HG03571 (cell line): ENCODE measurements around the gene HSD17B14.
"Not testable (repeated sequence)": the region's sequence is repeated elsewhere in the genome, so short reads cannot be mapped to it uniquely, and the experiment has no call there.

Experiments used
- ATAC-seq: cut with Tn5 transposase; IDR thresholded peaks from one replicate; pipeline ENCODE4 v1.9.1; 2021; ENCODE audit not compliant: unreplicated experiment

Gene HSD17B14

DNA sequence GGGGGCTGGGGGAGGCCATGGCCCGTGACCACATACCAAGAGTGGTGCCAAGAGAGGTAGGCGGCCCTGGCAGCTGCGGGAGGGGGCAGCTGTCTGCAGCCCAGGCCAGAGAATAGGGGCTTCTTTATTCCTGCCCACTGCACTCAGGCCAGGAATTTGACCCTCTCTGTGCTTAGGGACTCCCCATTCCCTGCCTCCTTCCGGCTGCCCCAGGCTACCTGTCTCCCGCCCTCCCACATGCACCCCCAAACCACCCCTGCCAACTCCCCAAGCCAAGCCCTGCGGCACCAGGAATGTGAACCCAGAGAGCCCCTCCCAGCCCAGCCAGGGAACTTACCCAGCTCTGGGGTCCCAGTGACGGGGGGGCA is 31.4 kb upstream of the HSD17B14 start:
- ATAC-seq: no peak

DNA sequence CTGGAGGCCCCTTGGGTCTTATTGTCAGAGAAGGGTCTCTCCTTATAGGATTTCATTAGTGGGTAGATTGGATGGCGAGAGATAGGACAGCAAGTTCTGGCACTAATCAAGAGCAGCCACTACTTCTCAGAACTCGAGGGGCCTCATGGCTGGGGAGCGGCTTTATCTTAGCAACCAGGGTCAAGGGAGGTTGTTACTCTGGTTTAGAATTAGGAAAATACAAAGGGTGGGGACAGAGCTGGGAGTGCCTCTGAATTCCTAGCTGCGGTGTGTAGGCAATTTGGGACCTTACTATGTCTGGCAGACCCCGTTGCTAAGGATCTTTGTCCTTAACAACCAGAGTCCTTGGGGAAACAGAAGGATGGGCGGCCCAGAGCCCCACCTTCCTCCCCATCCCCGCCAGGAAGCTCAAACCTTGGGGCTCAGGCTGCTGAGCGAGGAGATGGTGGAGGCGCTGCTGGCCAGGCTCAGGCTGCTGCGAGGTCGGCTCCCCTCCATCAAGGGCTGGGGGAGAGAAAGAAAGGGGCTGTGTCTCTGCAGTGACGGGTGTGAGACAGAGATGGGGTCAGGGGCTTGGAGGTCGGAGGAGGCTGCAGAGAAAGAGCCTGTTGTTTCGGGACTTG is 30.9 kb upstream of the HSD17B14 start:
- no peak for ATAC-seq

- no peak for ATAC-seq
Measured at GRCh38 chr19:48866692-48867091, 30.4 kb upstream of the HSD17B14 start.

GRCh38 chr19:48862827-48863226 is 26.5 kb upstream of the HSD17B14 start:
- no peak for ATAC-seq

DNA sequence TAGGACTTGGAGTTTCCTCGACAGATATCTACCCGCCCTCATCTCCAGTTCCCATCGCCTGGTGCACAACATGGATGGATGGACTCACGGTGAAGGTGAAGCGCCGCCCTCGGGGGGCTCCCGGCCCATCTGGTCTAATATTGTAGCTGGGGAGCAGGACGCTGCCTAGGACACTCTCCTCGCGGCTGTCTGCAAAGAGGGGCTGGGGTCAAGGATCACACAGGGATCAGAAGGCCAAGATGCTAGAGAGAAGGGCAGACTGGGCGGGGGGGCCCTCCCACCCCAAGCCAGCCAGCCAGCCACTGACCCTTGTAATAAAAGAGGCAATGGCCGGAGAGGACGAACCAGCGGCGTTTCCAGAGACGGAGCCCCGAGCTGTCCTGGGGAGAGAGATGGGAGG is 25.0 kb upstream of the HSD17B14 start:
- ATAC-seq: no peak

- ATAC-seq: no peak
Measured at GRCh38 chr19:48859711-48860572, 23.7 kb upstream of the HSD17B14 start.

DNA sequence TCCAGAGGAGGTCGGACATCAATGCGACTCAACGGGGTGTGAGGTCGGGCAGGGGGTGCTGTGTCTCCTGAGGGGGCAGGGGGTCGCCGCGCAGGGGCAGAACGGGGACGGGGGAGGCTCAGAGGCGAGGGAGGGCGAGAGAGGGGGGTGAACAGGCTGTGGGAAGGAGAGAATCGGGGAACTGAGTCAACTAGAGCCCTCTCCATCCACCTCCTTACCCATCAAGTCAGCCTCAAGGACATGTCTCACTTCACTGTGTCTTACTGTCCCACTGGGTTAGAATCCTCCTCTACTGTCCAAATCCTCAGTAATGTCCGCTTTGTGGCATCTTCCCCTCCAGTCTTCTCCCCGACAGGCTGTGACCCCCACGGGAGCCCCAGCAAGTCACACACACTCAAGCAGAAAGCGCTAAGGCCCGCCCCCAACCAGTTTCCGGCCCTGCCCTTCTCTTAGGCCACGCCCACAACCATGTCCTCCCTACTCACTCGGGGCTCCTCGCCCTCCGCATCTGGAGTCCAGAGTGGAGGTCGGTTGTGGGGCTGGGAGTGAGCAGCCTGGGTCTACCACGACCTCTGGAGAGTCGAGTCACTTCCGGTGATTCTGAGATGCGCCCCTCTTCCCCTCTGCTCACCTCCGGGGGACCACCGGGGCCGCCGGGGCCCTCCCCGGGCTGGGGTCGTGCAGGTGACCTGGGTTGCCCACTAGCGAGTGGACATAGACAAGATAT is 22.9 kb upstream of the HSD17B14 start:
- ATAC-seq: no peak

- no peak for ATAC-seq
Measured at GRCh38 chr19:48856921-48857320, 20.6 kb upstream of the HSD17B14 start.

- ATAC-seq: no peak
Measured at GRCh38 chr19:48854103-48854502, 17.8 kb upstream of the HSD17B14 start.

DNA sequence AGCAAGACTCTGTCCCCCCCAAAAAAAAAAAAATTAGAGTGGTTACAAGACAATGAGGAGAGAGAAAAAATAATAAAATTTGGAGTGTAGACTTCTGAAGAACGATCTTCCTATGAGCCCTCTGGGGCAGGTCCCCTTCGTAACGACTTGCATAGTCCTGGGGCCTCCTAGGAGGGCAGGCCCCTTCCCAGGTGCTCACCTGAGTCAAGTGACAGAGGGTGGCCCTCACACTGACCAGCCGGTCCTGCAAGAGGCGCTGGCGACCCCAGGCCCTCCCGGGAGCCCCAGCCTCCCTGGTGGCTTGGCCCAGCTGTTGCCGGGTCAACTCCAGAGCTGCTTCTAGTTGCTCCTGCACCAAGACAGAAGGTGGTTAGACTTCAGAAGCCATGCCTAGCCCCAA is 17.2 kb upstream of the HSD17B14 start:
- ATAC-seq: no peak

DNA sequence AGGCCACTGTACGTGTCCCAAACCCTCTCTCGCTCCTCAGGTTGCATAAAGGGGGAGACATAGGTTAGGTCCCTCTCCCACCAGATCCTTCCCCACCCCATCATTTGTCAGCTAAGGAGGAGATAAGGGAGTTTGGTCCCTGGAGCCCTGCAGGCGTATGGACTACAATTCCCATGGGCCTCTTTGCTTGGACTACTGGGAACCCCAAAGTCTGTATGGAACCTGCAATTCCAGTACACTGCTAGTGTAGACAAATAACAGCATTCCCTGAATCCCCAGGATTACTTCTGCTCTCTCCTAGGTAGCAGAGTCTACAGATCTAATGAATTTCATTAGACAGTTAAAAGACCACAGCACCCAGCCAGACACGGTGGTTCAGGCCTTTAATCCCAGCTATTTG is 16.0 kb upstream of the HSD17B14 start:
- no peak for ATAC-seq

GRCh38 chr19:48846659-48847058 is 10.4 kb upstream of the HSD17B14 start:
- ATAC-seq: not testable (repeated sequence)

DNA sequence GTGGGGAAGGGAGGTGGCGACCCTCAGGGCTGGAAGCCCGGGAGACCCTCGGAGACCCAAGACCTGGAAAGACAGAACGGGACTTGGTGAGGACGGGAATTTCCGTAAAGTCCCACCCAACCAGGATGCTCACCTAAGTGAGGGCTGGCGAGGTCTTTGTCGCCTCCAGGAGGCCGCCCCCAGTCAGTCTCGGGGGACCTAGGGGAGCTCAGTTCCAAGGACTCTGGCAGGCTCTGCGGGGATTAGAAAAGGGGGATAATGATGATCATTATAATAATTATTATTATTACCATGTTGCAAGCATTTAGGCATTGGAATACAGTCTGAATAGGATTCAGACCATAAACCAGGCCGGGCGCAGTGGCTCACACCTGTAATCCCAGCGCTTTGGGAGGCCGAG is 9.1 kb upstream of the HSD17B14 start:
- no peak for ATAC-seq

DNA sequence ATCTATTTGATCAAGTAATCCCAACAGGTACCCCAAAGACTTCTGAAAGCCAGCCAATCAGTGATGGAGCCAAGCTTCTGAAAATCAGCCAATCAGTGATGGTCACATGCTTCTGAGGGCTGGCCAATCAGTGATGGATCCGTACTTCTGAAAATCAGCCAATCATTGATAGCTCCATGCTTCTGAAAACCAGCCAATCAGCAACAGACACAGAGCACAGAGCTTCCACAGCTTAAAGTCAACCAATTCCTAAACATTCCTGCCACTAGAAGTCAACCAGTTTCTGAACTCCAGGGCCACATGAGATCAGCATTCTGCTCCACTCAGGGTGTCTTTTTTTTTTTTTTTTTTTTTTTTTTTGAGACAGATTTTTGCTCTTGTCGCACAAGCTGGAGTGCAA is 8.2 kb upstream of the HSD17B14 start:
- ATAC-seq: no peak

DNA sequence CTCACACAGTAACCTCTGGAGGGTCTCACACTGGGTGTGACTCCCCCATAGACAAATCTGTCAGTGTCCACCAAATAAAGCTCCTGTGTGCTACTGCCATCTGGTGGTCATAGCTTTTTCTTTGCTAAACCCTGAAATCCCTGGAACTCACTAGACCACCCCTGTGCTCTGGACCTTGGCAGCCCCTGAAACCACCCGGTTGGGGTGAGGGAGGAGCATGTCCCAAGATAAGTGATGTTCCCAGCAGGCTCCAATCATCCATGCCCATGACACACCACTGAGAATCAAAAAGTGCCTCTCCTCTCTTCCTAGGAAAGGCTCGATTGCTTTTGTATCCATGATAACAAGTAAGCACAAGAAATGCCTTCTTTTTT is 6.5 kb upstream of the HSD17B14 start:
- no peak for ATAC-seq

DNA sequence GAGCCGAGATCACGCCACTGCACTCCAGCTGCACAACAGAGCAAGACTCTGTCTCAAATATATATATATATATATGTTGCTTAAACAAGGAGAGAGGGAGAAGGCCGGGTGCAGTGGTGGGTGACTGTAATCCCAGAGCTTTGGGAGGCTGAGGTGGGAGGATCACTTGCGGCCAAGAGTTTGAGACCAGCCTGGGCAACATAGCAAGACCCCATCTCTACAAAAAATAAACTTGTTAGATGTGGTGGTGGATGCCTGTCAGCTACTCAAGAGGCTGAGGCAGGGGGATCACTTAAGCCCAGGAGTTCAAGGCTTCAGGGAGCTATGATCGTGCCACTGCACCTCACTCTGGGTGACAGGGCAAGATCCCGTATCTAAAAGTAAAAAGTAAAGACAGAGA is 5.3 kb upstream of the HSD17B14 start:
- no peak for ATAC-seq

DNA sequence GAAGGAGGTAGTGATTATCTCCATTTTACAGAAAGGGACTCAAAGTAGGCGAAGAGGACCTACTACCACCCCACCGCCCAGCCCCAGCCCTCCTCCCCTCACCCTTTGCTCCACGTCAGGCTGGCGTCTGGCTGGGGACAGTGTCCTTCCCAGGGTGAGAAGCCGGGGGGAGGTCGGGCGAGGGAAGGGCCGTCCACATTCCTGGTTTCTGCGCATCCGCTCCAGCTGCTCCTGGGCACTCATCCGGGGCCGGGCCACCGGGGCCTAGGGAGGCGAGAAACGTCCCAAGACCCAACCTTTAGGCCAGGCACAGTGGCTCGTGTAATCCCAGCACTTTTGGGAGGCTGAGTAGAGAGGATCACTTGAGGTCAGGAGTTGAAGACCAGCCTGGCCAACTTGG is 4.8 kb upstream of the HSD17B14 start:
- no peak for ATAC-seq

GRCh38 chr19:48837687-48838086 is 1.4 kb upstream of the HSD17B14 start:
- ATAC-seq: no peak

DNA sequence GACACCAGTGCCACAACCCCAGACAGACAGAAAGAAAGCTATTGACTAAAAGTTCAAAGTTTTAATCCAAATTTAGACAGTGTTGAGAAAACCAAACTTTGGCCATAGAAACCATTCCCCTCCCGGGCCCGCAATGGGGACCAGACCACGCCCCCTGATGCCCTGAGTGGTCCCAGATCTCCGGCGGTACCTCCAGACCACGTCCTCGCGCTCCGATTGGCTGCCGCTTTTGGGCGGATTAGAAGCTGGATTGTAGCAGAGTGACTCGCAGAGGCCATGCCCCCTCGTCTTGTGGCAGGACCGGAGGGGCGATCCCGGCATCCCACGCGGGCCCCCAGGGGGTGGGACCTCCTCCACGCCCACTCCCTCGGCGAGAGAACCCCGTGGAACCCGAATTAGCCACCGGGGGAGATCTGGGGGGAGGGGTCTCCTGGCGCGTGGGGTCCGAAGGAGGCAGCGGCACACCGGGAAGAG is 797 bp upstream of the HSD17B14 start:
- no peak for ATAC-seq

DNA sequence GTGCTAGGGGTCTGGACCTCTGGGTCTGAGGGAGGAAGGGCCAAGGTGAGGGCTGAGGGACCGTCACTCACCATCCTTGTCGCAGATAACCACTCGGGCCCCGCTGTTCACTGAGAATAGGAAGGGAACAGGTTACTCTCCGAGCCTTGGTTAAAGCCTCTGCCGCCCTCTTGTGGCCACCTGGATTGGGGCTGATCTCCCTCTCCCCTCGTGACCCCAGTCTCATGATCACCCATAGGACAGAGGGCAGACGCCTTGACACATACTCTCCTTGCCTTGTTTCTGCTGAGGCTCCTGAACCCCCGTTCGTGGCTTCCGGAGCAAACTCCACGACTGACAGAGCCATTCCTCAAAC is 580 bp downstream of the HSD17B14 start:
- ATAC-seq: no peak

- no peak for ATAC-seq
Measured at GRCh38 chr19:48833977-48834376, 2.3 kb downstream of the HSD17B14 start.

- no peak for ATAC-seq
Measured at GRCh38 chr19:48833049-48833448, 3.2 kb downstream of the HSD17B14 start.
